Measurements from ENCODE around the gene ATXN8OS.
"Not testable (repeated sequence)": the region's sequence is repeated elsewhere in the genome, so short reads cannot be mapped to it uniquely, and the experiment has no call there.

ATXN8OS gene

GRCh38 chr13:70107498-70108281 is at the start of gene ATXN8OS:
TSS of gene ATXN8OS (plus strand) at chr13:70107826.
- no peak for DNase-seq

DNA sequence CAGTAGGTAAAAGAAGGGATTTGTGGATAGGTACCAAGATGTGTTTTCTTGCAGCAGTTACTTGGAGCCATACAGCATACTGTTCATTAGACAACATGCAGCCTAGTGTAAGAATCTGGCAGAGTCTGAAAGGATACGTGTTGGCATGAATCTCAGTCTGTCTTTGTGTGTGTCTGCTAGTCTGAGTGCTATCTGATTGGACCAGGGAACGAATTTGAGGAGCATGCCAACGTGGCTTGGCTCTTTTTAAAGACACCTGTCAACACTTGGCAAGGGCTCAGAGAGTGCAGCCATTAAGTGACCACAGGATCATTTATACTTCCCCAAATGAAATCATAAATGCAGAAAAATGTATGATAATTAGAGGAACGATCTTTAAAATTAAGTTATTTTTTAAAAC is 27.6 kb upstream of the ATXN8OS start:
- no peak for DNase-seq

- DNase-seq: no peak
Measured at GRCh38 chr13:70087247-70087646, 20.4 kb upstream of the ATXN8OS start.

- DNase-seq: no peak
Measured at GRCh38 chr13:70088926-70089325, 18.7 kb upstream of the ATXN8OS start.

DNA sequence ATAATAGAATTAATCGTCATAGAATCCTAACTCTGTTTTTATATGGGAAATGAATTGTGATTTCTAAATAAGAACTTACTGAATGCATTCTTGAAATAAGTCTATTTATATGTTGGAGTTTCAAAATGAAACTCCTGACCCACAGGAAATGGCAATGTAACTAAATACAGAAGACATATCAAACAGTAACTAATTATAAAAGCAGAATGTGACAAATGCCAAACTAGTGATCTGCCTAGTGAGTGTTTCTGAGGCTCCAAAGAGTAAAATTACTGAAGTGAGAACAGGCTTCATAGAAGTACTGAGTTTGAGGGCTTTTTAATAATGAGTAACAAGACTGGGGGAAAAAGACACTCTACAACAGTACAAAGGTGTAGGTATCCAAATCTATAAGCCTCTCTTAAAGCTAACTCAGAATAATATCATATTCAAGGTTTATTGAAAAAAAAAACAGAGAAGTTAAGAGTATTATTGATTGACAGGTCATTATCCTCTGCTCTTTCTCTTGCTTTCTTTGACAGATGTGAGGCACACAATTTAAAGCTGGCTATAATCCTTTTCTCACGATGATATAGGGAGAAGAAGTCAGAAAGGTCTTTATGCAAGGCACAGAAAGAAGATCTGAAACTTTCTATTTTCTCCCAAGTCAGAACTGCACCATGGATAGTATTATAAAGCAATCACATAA is 17.4 kb upstream of the ATXN8OS start:
- DNase-seq: no peak

- no peak for DNase-seq
Measured at GRCh38 chr13:70098669-70099068, 9.0 kb upstream of the ATXN8OS start.

- no peak for DNase-seq
Measured at GRCh38 chr13:70104481-70104880, 3.1 kb upstream of the ATXN8OS start.

DNA sequence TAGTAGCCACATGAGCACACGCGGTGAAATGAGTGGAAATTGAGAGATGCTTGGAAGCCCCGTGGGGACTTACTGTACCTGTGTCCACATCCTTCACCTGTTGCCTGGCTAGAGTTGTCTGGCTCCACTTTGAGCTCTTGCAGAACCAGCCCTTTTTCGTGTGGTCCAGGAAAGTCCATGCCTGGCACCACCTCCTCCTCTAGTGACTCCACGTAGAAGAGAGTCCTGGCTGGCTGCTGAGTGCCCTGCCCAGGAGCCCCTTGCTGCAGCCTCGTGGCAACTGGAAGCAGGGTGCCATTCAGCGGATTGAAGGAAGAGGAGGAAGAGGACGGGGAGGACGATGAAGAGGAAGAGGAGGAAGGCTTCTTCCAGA is 515 bp upstream of the ATXN8OS start:
- DNase-seq: no peak

GRCh38 chr13:70108356-70109105 is 905 bp downstream of the ATXN8OS start, which contains the start of gene KLHL1:
TSS of gene KLHL1 (minus strand) at chr13:70108452. CDS start at chr13:70107699, 753 bp downstream.
- no peak for DNase-seq

GRCh38 chr13:70117338-70117905 is 9.8 kb downstream of the ATXN8OS start:
- no peak for DNase-seq

GRCh38 chr13:70125693-70126092 is 18.1 kb downstream of the ATXN8OS start:
- no peak for DNase-seq

GRCh38 chr13:70128098-70128497 is 20.5 kb downstream of the ATXN8OS start:
- DNase-seq: no peak

- not testable (repeated sequence) for DNase-seq
Measured at GRCh38 chr13:70142658-70143057, 35.0 kb downstream of the ATXN8OS start.

GRCh38 chr13:70162141-70162540 is 54.5 kb downstream of the ATXN8OS start:
- no peak for DNase-seq

- DNase-seq: no peak
Measured at GRCh38 chr13:70170689-70171088, 63.1 kb downstream of the ATXN8OS start.

- no peak for DNase-seq
Measured at GRCh38 chr13:70171151-70171550, 63.5 kb downstream of the ATXN8OS start.

- DNase-seq: no peak
Measured at GRCh38 chr13:70172946-70173597, 65.4 kb downstream of the ATXN8OS start.

DNA sequence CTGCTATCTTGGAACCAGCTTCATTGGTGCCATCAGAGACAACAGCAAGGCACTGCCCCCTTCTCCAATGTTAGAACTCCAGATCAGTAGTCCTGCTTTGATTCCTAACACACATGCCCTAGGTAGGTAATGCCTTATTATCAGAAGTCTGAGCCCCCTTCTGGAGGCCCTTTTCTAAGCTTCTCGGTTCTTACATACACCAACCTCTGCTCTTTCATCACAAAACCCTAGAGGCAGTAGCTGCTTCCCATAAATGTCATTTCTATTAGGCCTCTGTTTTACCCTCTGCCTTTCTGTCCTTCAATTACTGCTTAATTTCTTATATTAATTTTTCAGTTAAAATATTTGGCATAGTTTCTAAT is 66.0 kb downstream of the ATXN8OS start:
- no peak for DNase-seq

- DNase-seq: no peak
Measured at GRCh38 chr13:70178346-70178745, 70.7 kb downstream of the ATXN8OS start.

Data from HCEC 1CT (cell line).